ENCODE results near the gene PTDSS2. TPM values are rescaled to one million over a fixed set of nuclear protein-coding genes. Genes with fewer than 3 reads are reported as not detected.

The PTDSS2 gene
- total RNA-seq, 1 experiment from 2014 or later: 30.4 TPM

- no peak for DNase-seq
- intact Hi-C loops (cut with micrococcal nuclease; ENCODE audit: unreplicated experiment): no loop called here
- H3K36me3 Mint-ChIP-seq (ENCODE audit: insufficient read depth, unreplicated experiment): peaks cover 15% of the 10 kb centered on the region
- BruUV-seq (replicated peaks): no TSS peak
- CTCF ChIA-PET: no interaction called here
- no peak overlapping the region for H3K27ac Mint-ChIP-seq (ENCODE audit: unreplicated experiment)
- H3K27me3 Mint-ChIP-seq (ENCODE audit: unreplicated experiment): no peaks in the 10 kb centered on the region
- no peaks in the 10 kb centered on the region for H3K9me3 Mint-ChIP-seq (ENCODE audit: low read depth, unreplicated experiment)
- TF ChIP-seq CTCF (IDR thresholded peaks at IDR 0.05; ENCODE audit: unreplicated experiment): no peak
- H3K4me1 Mint-ChIP-seq (ENCODE audit: low read depth, unreplicated experiment): peaks cover 8% of the 10 kb centered on the region
- no peak overlapping the region for H3K4me3 Mint-ChIP-seq (ENCODE audit: low read depth, unreplicated experiment)
Observed at GRCh38 chr11:437228-437870, 12.7 kb upstream of the PTDSS2 start.

- no TSS peak for BruUV-seq (replicated peaks)
- H3K4me1 Mint-ChIP-seq (ENCODE audit: low read depth, unreplicated experiment): peaks cover 8% of the 10 kb centered on the region
- H3K36me3 Mint-ChIP-seq (ENCODE audit: insufficient read depth, unreplicated experiment): peaks cover 15% of the 10 kb centered on the region
- H3K27ac Mint-ChIP-seq (ENCODE audit: unreplicated experiment): no peak overlapping the region
- CTCF ChIA-PET: interaction anchor here (1.1 kb wide), 1 partner anchor 10 kb away, joined by 3 read pairs; no protein-coding TSS in a partner anchor
- DNase-seq: no peak
- no peak overlapping the region for H3K4me3 Mint-ChIP-seq (ENCODE audit: low read depth, unreplicated experiment)
- no peak for TF ChIP-seq CTCF (IDR thresholded peaks at IDR 0.05; ENCODE audit: unreplicated experiment)
- H3K27me3 Mint-ChIP-seq (ENCODE audit: unreplicated experiment): no peaks in the 10 kb centered on the region
- intact Hi-C loops (cut with micrococcal nuclease; ENCODE audit: unreplicated experiment): no loop called here
- H3K9me3 Mint-ChIP-seq (ENCODE audit: low read depth, unreplicated experiment): no peaks in the 10 kb centered on the region
Observed at GRCh38 chr11:438101-438844, 11.8 kb upstream of the PTDSS2 start.

- no peak for DNase-seq
- CTCF ChIA-PET: interaction anchor here (1.1 kb wide), 1 partner anchor 8 kb away, joined by 3 read pairs; no protein-coding TSS in a partner anchor
- Mint-ChIP-seq H3K27ac (ENCODE audit: unreplicated experiment) (peak overlapping the region; percentile 52), H3K36me3 (ENCODE audit: insufficient read depth, unreplicated experiment) (peaks cover 20% of the 10 kb centered on the region), H3K4me1 (ENCODE audit: low read depth, unreplicated experiment) (peaks cover 8% of the 10 kb centered on the region), H3K4me3 (ENCODE audit: low read depth, unreplicated experiment) (peak overlapping the region; percentile 40), H3K27me3 (ENCODE audit: unreplicated experiment) (no peaks in the 10 kb centered on the region), H3K9me3 (ENCODE audit: low read depth, unreplicated experiment) (no peaks in the 10 kb centered on the region)
- intact Hi-C loops (cut with micrococcal nuclease; ENCODE audit: unreplicated experiment): no loop called here
- TF ChIP-seq CTCF (IDR thresholded peaks at IDR 0.05; ENCODE audit: unreplicated experiment): no peak
- no TSS peak for BruUV-seq (replicated peaks)
Observed at GRCh38 chr11:439315-440064, 10.6 kb upstream of the PTDSS2 start.
